Transverse colon (tissue), 4 donors: ENCODE data around the gene CDCA4.

Experiments
- POLR2AphosphoS5 ChIP-seq, 3 donors: sonication (generic); formaldehyde crosslinking; IDR thresholded peaks; one replicate each; pipeline ENCODE4 v1.6.1; 2016; ENCODE audit warnings: antibody characterized with exemption in 3 of 3
- TF ChIP-seq, protein P1 (sequence below), 5 experiments: fragments of 200-600 bp in 3 of 5; fragments of 450-650 bp in 2 of 5; sonication (generic) in 3 of 5; IDR thresholded peaks; 1 replicate in 2 of 5; 2 replicates in 3 of 5; pipeline ENCODE4 v1.5.1; 2016 to 2017; ENCODE audit warnings: antibody characterized with exemption in 5 of 5, inconsistent platforms in 3 of 5, mild to moderate bottlenecking in 2 of 5, moderate library complexity in 1 of 5

DNA sequence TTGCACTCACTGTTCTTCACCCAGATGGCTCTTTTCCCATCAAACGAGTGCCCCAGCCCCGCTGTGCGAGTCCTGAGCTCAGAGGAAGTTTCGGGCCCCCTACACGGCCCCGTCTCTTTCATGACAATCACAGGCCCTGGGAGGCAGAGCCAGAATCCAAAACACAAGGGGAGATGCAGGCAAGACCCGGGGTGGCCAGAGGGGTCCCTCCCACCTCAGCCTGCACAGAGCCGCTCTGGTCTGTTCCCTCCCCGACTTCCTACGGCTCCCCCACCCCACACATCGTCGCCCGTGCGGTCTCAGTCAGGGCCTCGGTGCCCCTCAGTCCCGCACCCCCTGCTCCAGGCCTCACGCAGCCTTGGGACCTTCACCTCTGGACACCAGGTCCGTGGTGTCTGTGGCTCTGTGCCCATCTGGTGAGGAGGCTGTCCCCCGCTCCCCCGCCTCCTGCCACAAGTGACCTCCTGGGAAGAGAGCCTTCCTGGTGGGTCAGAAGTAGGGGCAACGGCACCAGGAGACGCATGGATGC lies 35.5 kb upstream of the CDCA4 start:
- TF ChIP-seq, protein P1, sequence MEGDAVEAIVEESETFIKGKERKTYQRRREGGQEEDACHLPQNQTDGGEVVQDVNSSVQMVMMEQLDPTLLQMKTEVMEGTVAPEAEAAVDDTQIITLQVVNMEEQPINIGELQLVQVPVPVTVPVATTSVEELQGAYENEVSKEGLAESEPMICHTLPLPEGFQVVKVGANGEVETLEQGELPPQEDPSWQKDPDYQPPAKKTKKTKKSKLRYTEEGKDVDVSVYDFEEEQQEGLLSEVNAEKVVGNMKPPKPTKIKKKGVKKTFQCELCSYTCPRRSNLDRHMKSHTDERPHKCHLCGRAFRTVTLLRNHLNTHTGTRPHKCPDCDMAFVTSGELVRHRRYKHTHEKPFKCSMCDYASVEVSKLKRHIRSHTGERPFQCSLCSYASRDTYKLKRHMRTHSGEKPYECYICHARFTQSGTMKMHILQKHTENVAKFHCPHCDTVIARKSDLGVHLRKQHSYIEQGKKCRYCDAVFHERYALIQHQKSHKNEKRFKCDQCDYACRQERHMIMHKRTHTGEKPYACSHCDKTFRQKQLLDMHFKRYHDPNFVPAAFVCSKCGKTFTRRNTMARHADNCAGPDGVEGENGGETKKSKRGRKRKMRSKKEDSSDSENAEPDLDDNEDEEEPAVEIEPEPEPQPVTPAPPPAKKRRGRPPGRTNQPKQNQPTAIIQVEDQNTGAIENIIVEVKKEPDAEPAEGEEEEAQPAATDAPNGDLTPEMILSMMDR (IDR thresholded peaks at IDR 0.05), result no peak
- no peak for TF ChIP-seq POLR2AphosphoS5 (IDR thresholded peaks at IDR 0.05)
